KMS-11 (cell line): ENCODE data around the gene FOXRED2.

ENCODE experiments used
- H2AFZ ChIP-seq: fragments of 200-600 bp; sonication (generic); 2 replicates; pipeline ENCODE4 v1.6.1; 2016; ENCODE audit warnings: antibody characterized with exemption, mixed run types, low read depth
- H3K27ac ChIP-seq: fragments of 200-600 bp; sonication (generic); 2 replicates; pipeline ENCODE4 v1.6.1; 2016; ENCODE audit warnings: mild to moderate bottlenecking, mixed run types
- H3K27me3 ChIP-seq: fragments of 200-600 bp; sonication (generic); 2 replicates; pipeline ENCODE4 v1.6.1; 2017; ENCODE audit warnings: mild to moderate bottlenecking, low read depth, mixed run types, moderate library complexity; ENCODE audit not compliant: insufficient read depth
- H3K36me3 ChIP-seq: fragments of 200-600 bp; sonication (generic); 2 replicates; pipeline ENCODE4 v1.6.1; 2017; ENCODE audit warnings: mild to moderate bottlenecking, mixed run types; ENCODE audit not compliant: insufficient read depth
- H3K4me1 ChIP-seq: fragments of 200-600 bp; sonication (generic); 2 replicates; pipeline ENCODE4 v1.6.1; 2016; ENCODE audit warnings: mild to moderate bottlenecking, low read depth, mixed run types; ENCODE audit not compliant: poor library complexity, severe bottlenecking
- H3K4me2 ChIP-seq: fragments of 200-600 bp; sonication (generic); 2 replicates; pipeline ENCODE4 v1.7.0; 2016; ENCODE audit warnings: mild to moderate bottlenecking, mixed run types
- H3K4me3 ChIP-seq: fragments of 200-600 bp; sonication (generic); IDR thresholded peaks from 2 replicates; pipeline ENCODE4 v1.6.1; 2017; ENCODE audit warnings: low read depth, low read length, mixed read lengths; ENCODE audit not compliant: insufficient read depth
- H3K79me2 ChIP-seq: fragments of 200-600 bp; sonication (generic); 2 replicates; pipeline ENCODE4 v1.6.1; 2016; ENCODE audit warnings: low read depth, mixed run types; ENCODE audit not compliant: insufficient read depth
- H3K9ac ChIP-seq: fragments of 200-600 bp; sonication (generic); 2 replicates; pipeline ENCODE4 v1.6.1; 2016; ENCODE audit warnings: mild to moderate bottlenecking, mixed run types
- H4K20me1 ChIP-seq: fragments of 200-600 bp; sonication (generic); 2 replicates; pipeline ENCODE4 v1.6.1; 2016; ENCODE audit warnings: mild to moderate bottlenecking, mixed run types; ENCODE audit not compliant: insufficient read depth
- TF ChIP-seq, protein P1 (sequence below): fragments of 200-600 bp; sonication (generic); conservative IDR thresholded peaks from 2 replicates; pipeline ENCODE4 v1.6.1; 2017; ENCODE audit warnings: low read depth, mild to moderate bottlenecking, antibody characterized with exemption, low read length, moderate library complexity, mixed read lengths

Gene FOXRED2

DNA sequence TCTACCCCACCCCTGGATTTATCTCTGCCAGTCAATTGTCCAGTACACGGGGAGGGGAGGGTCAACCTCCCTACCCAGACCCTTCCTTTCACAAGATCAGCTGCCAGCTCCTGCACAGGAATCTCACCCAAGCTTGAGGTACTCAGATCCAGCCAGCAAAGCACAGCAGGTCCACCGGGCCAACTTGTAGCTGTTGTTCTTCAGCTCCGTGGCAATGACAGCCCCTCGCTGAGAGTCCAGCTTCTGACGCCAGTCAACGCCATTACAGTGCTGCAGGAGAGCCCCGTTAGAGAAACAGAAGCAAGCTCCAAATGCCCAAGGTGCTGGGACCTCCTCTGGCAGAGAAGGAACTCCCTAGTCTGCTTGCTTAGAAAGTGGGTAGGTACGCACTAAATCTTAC lies 5.5 kb upstream of the FOXRED2 start:
- Histone ChIP-seq H3K79me2 (no peaks in the 10 kb centered on the region), H3K9ac (no peak overlapping the region), H3K4me2 (no peak overlapping the region), H3K27ac (no peak overlapping the region), H4K20me1 (no peaks in the 10 kb centered on the region), H3K36me3 (peaks cover 12% of the 10 kb centered on the region; the same call in 1 of the 2 replicates), H2AFZ (no peak overlapping the region), H3K4me1 (peaks cover 2% of the 10 kb centered on the region), H3K4me3 (no peak overlapping the region), H3K27me3 (no peaks in the 10 kb centered on the region)
- TF ChIP-seq, protein P1, sequence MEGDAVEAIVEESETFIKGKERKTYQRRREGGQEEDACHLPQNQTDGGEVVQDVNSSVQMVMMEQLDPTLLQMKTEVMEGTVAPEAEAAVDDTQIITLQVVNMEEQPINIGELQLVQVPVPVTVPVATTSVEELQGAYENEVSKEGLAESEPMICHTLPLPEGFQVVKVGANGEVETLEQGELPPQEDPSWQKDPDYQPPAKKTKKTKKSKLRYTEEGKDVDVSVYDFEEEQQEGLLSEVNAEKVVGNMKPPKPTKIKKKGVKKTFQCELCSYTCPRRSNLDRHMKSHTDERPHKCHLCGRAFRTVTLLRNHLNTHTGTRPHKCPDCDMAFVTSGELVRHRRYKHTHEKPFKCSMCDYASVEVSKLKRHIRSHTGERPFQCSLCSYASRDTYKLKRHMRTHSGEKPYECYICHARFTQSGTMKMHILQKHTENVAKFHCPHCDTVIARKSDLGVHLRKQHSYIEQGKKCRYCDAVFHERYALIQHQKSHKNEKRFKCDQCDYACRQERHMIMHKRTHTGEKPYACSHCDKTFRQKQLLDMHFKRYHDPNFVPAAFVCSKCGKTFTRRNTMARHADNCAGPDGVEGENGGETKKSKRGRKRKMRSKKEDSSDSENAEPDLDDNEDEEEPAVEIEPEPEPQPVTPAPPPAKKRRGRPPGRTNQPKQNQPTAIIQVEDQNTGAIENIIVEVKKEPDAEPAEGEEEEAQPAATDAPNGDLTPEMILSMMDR = no peak

DNA sequence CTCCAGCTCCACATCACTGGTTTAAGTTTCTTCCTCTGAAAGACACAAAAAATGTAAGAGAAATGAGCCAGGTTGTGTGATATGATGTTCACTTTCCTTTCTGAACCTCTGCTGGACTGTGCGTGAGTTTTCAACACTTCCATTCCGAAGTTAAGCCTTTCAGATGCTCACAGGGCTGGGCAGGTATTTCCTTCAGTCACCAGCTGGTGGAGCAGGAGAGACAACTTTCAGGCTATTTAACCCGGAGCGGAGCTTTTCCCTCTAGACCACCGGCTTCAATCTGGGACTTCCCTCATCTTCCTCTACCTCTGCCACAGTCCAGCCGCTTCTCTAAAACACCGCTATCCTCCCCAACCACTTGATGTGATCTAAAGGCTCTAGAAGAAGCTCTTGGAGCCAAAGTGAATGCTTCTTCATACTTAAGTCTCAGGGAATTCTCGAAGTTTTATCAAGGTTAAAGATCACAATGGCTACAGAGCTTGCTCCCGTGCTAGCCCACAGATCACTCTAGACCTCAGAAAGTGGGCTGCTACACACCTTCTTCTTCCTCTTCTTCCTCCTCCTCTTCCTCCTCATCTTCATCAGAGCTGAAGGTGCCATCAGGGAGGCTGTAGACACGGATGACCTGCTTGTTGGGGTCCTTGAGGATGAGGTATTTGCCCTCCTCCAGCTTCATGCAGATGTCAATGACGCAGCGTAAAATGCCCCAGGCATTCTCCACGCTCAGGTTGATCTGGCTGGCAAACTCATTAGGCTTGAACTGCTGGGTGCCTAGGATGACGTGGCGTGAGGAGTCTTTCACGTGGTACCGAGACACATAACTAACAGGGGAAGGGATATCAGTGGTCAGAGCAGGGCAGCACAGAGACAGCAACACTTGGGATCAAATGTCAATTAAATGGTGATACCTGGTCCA lies 4.4 kb upstream of the FOXRED2 start:
- Histone ChIP-seq H3K36me3 (peaks cover 9% of the 10 kb centered on the region; the same call in 1 of the 2 replicates), H3K4me2 (no peak overlapping the region), H3K4me3 (no peak overlapping the region), H3K79me2 (no peaks in the 10 kb centered on the region), H3K27me3 (no peaks in the 10 kb centered on the region), H3K9ac (no peak overlapping the region), H3K27ac (no peak overlapping the region), H4K20me1 (no peaks in the 10 kb centered on the region), H2AFZ (no peak overlapping the region), H3K4me1 (peaks cover 8% of the 10 kb centered on the region)
- TF ChIP-seq, protein P1 = peak; percentile 52

DNA sequence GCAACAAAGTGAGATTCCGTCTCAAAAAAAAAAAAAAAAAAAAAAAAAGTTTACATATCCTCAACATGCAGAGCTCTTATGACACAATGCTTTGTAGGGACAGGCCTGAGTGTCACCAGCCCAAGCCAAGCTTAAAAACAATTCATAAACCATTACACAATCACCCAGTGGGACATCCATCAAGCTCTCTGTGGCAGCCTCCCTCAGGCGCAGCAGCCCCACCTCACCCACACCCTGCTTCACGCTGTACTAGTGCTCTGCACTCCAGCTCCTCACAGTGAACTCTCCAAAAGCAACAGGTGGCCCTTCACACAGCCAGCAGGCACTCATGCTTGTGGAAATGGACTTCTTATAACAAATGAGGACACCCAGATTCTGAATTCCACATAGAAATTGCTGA lies 3.5 kb upstream of the FOXRED2 start:
- H3K4me2 ChIP-seq = no peak overlapping the region
- no peaks in the 10 kb centered on the region for H3K79me2 ChIP-seq
- peaks cover 8% of the 10 kb centered on the region for H3K4me1 ChIP-seq
- no peak overlapping the region for H2AFZ ChIP-seq
- no peak overlapping the region for H3K27ac ChIP-seq
- no peaks in the 10 kb centered on the region for H4K20me1 ChIP-seq
- H3K27me3 ChIP-seq = no peaks in the 10 kb centered on the region
- no peak overlapping the region for H3K9ac ChIP-seq
- H3K4me3 ChIP-seq = no peak overlapping the region
- TF ChIP-seq, protein P1 = no peak
- peaks cover 9% of the 10 kb centered on the region; the same call in 1 of the 2 replicates for H3K36me3 ChIP-seq

DNA sequence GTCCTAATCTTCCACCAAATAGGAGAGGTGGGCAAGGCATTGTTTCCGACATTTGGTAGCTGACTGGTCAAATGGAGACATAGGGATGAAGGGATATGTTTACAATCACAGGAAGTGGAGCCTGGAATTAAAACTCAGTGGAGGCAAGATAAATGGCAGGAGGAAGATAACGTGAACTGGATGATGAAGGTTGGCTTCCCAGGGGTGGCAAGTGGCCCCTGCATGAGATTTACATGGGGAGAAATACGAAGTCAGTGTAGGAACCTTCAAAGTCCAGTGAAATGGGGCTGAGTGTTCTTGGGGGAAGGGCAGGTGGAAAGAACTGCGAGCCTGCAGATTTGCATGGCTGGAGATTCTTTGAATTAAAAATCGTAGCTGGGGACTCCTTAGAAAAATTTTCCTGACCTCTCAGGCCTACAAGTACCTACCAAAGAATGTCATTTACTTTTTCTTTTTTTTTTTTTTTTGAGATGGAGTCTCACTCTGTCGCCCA lies 724 bp upstream of the FOXRED2 start:
- peak overlapping the region; percentile 56; the same call in 1 of the 2 replicates for H3K9ac ChIP-seq
- H3K4me3 ChIP-seq = no peak overlapping the region
- H3K36me3 ChIP-seq = peaks cover 4% of the 10 kb centered on the region; the same call in 1 of the 2 replicates
- no peaks in the 10 kb centered on the region for H4K20me1 ChIP-seq
- TF ChIP-seq, protein P1 = no peak
- no peaks in the 10 kb centered on the region for H3K27me3 ChIP-seq
- no peaks in the 10 kb centered on the region for H3K79me2 ChIP-seq
- H3K4me2 ChIP-seq = peak overlapping the region; percentile 70
- peak overlapping the region; percentile 60; the same call in 1 of the 2 replicates for H3K27ac ChIP-seq
- H2AFZ ChIP-seq = peak overlapping the region; percentile 85
- H3K4me1 ChIP-seq = peaks cover 8% of the 10 kb centered on the region
